ENCODE results near the gene CENPK. TPM values are rescaled to one million over a fixed set of nuclear protein-coding genes. Genes with fewer than 3 reads are reported as not detected.

The CENPK gene
- total and polyA plus RNA-seq, 2 donors (not counting 1 experiment from before 2014, with no cell fraction given), result 2.6 to 18.4 TPM

DNA sequence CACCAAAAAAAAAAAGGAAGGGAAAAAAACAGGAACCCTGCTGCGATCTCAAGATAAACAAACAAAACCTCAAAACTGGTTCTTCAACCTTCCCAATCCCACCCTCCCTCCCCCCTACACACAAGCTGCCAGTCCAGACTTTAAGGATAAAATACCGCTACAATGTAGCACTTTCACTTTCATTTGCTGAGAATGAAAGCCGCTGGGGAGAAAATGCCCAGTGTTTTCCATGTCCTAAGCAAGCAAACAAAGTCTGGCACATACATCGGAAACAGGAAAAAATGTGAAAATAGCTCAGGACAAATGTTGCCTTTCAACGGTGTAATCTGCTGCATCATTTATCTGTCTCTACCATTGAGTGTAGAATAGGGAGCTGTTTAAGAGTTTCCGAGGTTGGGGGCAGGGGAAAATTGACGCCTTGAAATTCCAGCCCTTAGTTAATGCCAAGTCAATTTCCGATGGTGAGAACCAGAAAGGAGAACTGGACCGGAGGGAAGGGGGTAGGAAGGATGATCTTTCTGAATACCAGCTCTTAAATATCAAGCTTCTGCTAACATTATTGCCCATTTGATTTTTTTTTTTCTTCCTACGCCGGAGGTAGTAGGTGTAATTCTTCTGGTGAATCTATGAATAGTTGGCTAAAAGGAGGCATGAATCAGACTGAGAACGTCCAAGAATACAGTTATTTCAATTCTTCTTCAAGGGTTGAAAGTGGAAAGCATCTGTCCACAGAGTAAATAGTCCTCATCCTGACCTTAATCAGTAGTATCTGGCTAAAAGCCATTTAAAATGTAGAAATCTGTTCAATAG lies 80.0 kb downstream of the CENPK start:
- peak overlapping the region; percentile 55 to 81 for H3K27ac ChIP-seq (ENCODE audit: low read length in 2 of 2)
- peak overlapping the region; percentile 90 for H3K27ac Mint-ChIP-seq
- ATAC-seq (ENCODE audit: low read depth), result no peak

More for the DNA sequence above, 80.0 kb downstream of the CENPK start:
- ChIA-PET CTCF (interaction anchor here (0.6 to 8.0 kb wide), 43 partner anchors 10 to 1255 kb away, joined by 3 to 160 read pairs (median 5); partner anchors contain the start of genes CENPK, PPWD1 and SREK1IP1), POLR2A (interaction anchor here (0.7 kb wide), 1 partner anchor 698 kb away, joined by 3 read pairs; no protein-coding TSS in a partner anchor)
- Histone ChIP-seq H4K20me1 (ENCODE audit: control insufficient read depth, insufficient read depth, low read length, poor library complexity, severe bottlenecking) (no peaks in the 10 kb centered on the region), H3K27me3 (replicated peaks in 1 of 4; ENCODE audit: control extremely low read depth in 1 of 4, control insufficient read depth in 3 of 4, insufficient read depth in 4 of 4, low read length in 3 of 4) (no peaks in the 10 kb centered on the region), H3K9me3 (ENCODE audit: control extremely low read depth in 1 of 3, control insufficient read depth in 2 of 3, insufficient read depth in 1 of 3, low read length in 2 of 3) (no peaks in the 10 kb centered on the region), H3K4me2 (replicated peaks; ENCODE audit: low read depth, low read length, poor library complexity, severe bottlenecking) (peak overlapping the region; percentile 84), H3K4me1 (ENCODE audit: control insufficient read depth in 2 of 2, insufficient read depth in 2 of 2, low read length in 2 of 2) (peaks cover 0 to 12% of the 10 kb centered on the region in 2 donors), H3K36me3 (replicated peaks in 1 of 2; ENCODE audit: control extremely low read depth in 1 of 2, control insufficient read depth in 1 of 2, extremely low read depth in 1 of 2, insufficient read depth in 2 of 2, low read length in 1 of 2) (no peaks in the 10 kb centered on the region), H3K4me3 (ENCODE audit: control extremely low read depth in 1 of 5, extremely low read depth in 1 of 5, insufficient read depth in 1 of 5, low read depth in 2 of 5, low read length in 4 of 5) (peak overlapping the region; percentile 69 to 99 (median 74)), H2AFZ (ENCODE audit: insufficient read depth, low read depth, low read length, poor library complexity, severe bottlenecking) (peak overlapping the region; percentile 97), H3K79me2 (ENCODE audit: control insufficient read depth, insufficient read depth, low read length) (peaks cover 7% of the 10 kb centered on the region), H3K9ac (ENCODE audit: low read length) (peak overlapping the region; percentile 98)
- peaks cover 7% of the 10 kb centered on the region for H3K4me1 Mint-ChIP-seq
- TF ChIP-seq, protein P1, sequence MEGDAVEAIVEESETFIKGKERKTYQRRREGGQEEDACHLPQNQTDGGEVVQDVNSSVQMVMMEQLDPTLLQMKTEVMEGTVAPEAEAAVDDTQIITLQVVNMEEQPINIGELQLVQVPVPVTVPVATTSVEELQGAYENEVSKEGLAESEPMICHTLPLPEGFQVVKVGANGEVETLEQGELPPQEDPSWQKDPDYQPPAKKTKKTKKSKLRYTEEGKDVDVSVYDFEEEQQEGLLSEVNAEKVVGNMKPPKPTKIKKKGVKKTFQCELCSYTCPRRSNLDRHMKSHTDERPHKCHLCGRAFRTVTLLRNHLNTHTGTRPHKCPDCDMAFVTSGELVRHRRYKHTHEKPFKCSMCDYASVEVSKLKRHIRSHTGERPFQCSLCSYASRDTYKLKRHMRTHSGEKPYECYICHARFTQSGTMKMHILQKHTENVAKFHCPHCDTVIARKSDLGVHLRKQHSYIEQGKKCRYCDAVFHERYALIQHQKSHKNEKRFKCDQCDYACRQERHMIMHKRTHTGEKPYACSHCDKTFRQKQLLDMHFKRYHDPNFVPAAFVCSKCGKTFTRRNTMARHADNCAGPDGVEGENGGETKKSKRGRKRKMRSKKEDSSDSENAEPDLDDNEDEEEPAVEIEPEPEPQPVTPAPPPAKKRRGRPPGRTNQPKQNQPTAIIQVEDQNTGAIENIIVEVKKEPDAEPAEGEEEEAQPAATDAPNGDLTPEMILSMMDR (IDR thresholded peaks at IDR 0.05), result no peak
- TF ChIP-seq EZH2 (IDR thresholded peaks at IDR 0.05; ENCODE audit: borderline replicate concordance, insufficient read depth, low read depth, low read length, poor library complexity, severe bottlenecking), result no peak
- H3K9me3 Mint-ChIP-seq (ENCODE audit: insufficient read depth), result no peaks in the 10 kb centered on the region
- intact Hi-C loops (cut with micrococcal nuclease), result loop anchor here (1.0 to 10.0 kb wide), 10 partner anchors 80 to 848 kb away; partner anchors contain the start of genes CENPK, CWC27, PPWD1 and SREK1IP1
- H3K4me3 Mint-ChIP-seq, result no peak overlapping the region
- 0% methylated on average over 6 of the region's 12 CpGs for WGBS (ENCODE audit: insufficient coverage)
- no peaks in the 10 kb centered on the region for H3K27me3 Mint-ChIP-seq
- peak; percentile 46 for DNase-seq
